Stimulated activated CD4-positive, alpha-beta T cell treated with anti-CD3 and anti-CD28 coated beads, TNF-alpha, amount 100 ng/mL, for 4 hours (primary cell): Measurements from ENCODE around the gene STOM.

ENCODE experiments used
- DNase-seq, 3 experiments: peaks; one replicate each; pipeline ENCODE4 v3.0.0-alpha.2; 2020; ENCODE audit warnings: low read depth in 3 of 3

Gene STOM

GRCh38 chr9:121371495-121372061 lies 1.5 kb upstream of the STOM start:
- no peak for DNase-seq

GRCh38 chr9:121368745-121369144 lies 1.3 kb downstream of the STOM start:
- no peak for DNase-seq

- DNase-seq, result no peak
These were observed 1.9 kb downstream of the STOM start for GRCh38 chr9:121368138-121368522.

- DNase-seq, result no peak
These were observed 2.5 kb downstream of the STOM start for GRCh38 chr9:121367306-121368137.

GRCh38 chr9:121366611-121367192 lies 3.3 kb downstream of the STOM start:
- no peak for DNase-seq

GRCh38 chr9:121365564-121365963 lies 4.5 kb downstream of the STOM start:
- no peak for DNase-seq

GRCh38 chr9:121364886-121365285 lies 5.2 kb downstream of the STOM start:
- no peak for DNase-seq

GRCh38 chr9:121364077-121364476 lies 6.0 kb downstream of the STOM start:
- no peak for DNase-seq

- no peak for DNase-seq
These were observed 6.5 kb downstream of the STOM start for GRCh38 chr9:121363622-121363961.

GRCh38 chr9:121362813-121363621 lies 7.0 kb downstream of the STOM start:
- DNase-seq, result no peak

GRCh38 chr9:121360601-121361374 lies 9.3 kb downstream of the STOM start:
- DNase-seq, result no peak

GRCh38 chr9:121359351-121360294 lies 10.4 kb downstream of the STOM start:
- DNase-seq, result no peak

GRCh38 chr9:121358751-121359150 lies 11.3 kb downstream of the STOM start:
- no peak for DNase-seq

- no peak for DNase-seq
These were observed 13.0 kb downstream of the STOM start for GRCh38 chr9:121357011-121357410.

- no peak for DNase-seq
These were observed 15.3 kb downstream of the STOM start for GRCh38 chr9:121354762-121355161.

- no peak for DNase-seq
These were observed 15.9 kb downstream of the STOM start for GRCh38 chr9:121354141-121354540.

- peak in 1 of 3 experiments; percentile 13 for DNase-seq
These were observed 16.6 kb downstream of the STOM start for GRCh38 chr9:121353241-121354061.

GRCh38 chr9:121350993-121351561 lies 19.0 kb downstream of the STOM start:
- no peak for DNase-seq

GRCh38 chr9:121350036-121350435 lies 20.0 kb downstream of the STOM start:
- no peak for DNase-seq
